HCT116 (cell line): Measurements from ENCODE around the gene ETS1. TPM values are rescaled to one million over a fixed set of nuclear protein-coding genes. Genes with fewer than 3 reads are reported as not detected.

ENCODE experiments used
- ATAC-seq: fragments of 200-7000 bp; cut with Tn5 transposase; 2 replicates; pipeline ENCODE4 v1.9.1; 2020; ENCODE audit warnings: mild to moderate bottlenecking, moderate library complexity
- BruUV-seq: library from RNA; stranded (reverse); fragments of 400-500 nt; replicated peaks from 2 replicates; lab custom pipeline; 2021; lab: Mats Ljungman, UMichigan
- CTCF ChIA-PET: fragments of 300-600 bp; sonication (Branson Sonifier 250); formaldehyde crosslinking; loops from one replicate; lab custom pipeline; 2021; ENCODE audit warnings: antibody characterized with exemption; lab: Charles Lee
- POLR2A ChIA-PET: fragments of 300-600, 350-600 bp; sonication (Branson Sonifier 250); formaldehyde crosslinking; loops from one replicate; lab custom pipeline; 2021; ENCODE audit warnings: antibody characterized with exemption; lab: Charles Lee
- RAD21 ChIA-PET, 2 experiments: fragments of 300-600 bp; sonication (Branson Sonifier 250); formaldehyde crosslinking; loops; one replicate each; lab custom pipeline; 2023; ENCODE audit warnings: low total read pairs in 2 of 2; ENCODE audit not compliant: uncharacterized antibody in 2 of 2, unreplicated experiment in 2 of 2, low non-redundant PET in 1 of 2; lab: Charles Lee
- DNase-seq: peaks from one replicate; pipeline ENCODE4 v3.0.0-alpha.2; 2010; ENCODE audit warnings: low read depth, low spot score
- H2AFZ ChIP-seq: fragments of 200-600 bp; shearing (Covaris generic), sonication (generic); 2 replicates; pipeline ENCODE4 v1.6.1; 2017; ENCODE audit warnings: low read depth, mixed run types, mixed read lengths, antibody characterized with exemption, low read length; ENCODE audit not compliant: poor library complexity, severe bottlenecking
- H3K27ac ChIP-seq: 2 replicates; pipeline ENCODE4 v1.5.1; 2012; ENCODE audit warnings: low read depth, low read length
- H3K27me3 ChIP-seq: fragments of 200-600 bp; sonication (generic); 2 replicates; pipeline ENCODE4 v1.6.1; 2016; ENCODE audit warnings: mixed run types, low read length, mixed read lengths; ENCODE audit not compliant: insufficient read depth
- H3K36me3 ChIP-seq, 2 experiments: fragments of 200-500 bp in 1 of 2; fragments of 200-600 bp in 1 of 2; sonication (Bioruptor generic) in 1 of 2; sonication (generic) in 1 of 2; 2 replicates each; pipeline versions ENCODE4 v1.5.1 to v1.6.1; 2014 to 2016; ENCODE audit warnings: low read length in 2 of 2, inconsistent platforms in 1 of 2, mixed read lengths in 1 of 2, mixed run types in 1 of 2; ENCODE audit not compliant: insufficient read depth in 2 of 2, control insufficient read depth in 1 of 2
- H3K4me1 ChIP-seq, 2 experiments: fragments of 200-600 bp in 1 of 2; sonication (generic) in 1 of 2; 2 replicates each; pipeline versions ENCODE4 v1.5.1 to v1.6.1; 2012 to 2017; ENCODE audit warnings: low read length in 2 of 2, inconsistent platforms in 1 of 2, mild to moderate bottlenecking in 1 of 2, mixed read lengths in 1 of 2, mixed run types in 1 of 2, moderate library complexity in 1 of 2; ENCODE audit not compliant: insufficient read depth in 2 of 2, control insufficient read depth in 1 of 2
- H3K4me2 ChIP-seq: fragments of 200-600 bp; sonication (generic); 2 replicates; pipeline ENCODE4 v1.6.1; 2017; ENCODE audit warnings: mixed run types, low read length, mixed read lengths
- H3K4me3 ChIP-seq, 2 experiments: fragments of 200-600 bp in 1 of 2; sonication (generic) in 1 of 2; replicated peaks in 1 of 2; 2 replicates each; pipeline ENCODE4 v1.5.1; 2011 to 2016; ENCODE audit warnings: low read length in 2 of 2, control low read depth in 1 of 2, low read depth in 1 of 2, mild to moderate bottlenecking in 1 of 2, mixed read lengths in 1 of 2, mixed run types in 1 of 2
- H3K79me2 ChIP-seq: fragments of 200-600 bp; sonication (generic); 2 replicates; pipeline ENCODE4 v1.6.1; 2017; ENCODE audit warnings: mild to moderate bottlenecking, mixed run types, low read length, moderate library complexity, mixed read lengths; ENCODE audit not compliant: insufficient read depth
- H3K9ac ChIP-seq: fragments of 200-600 bp; sonication (generic); 2 replicates; pipeline ENCODE4 v1.6.1; 2016; ENCODE audit warnings: low read length, mixed read lengths
- H3K9me2 ChIP-seq: fragments of 200-600 bp; sonication (generic), shearing (Covaris generic); 2 replicates; pipeline ENCODE4 v1.6.1; 2017; ENCODE audit warnings: mixed run types, mild to moderate bottlenecking, moderate library complexity; ENCODE audit not compliant: insufficient read depth
- H3K9me3 ChIP-seq, 2 experiments: fragments of 200-500 bp in 1 of 2; fragments of 200-600 bp in 1 of 2; sonication (Bioruptor generic) in 1 of 2; sonication (generic) in 1 of 2; 2 replicates each; pipeline ENCODE4 v1.6.1; 2014 to 2017; ENCODE audit warnings: low read length in 2 of 2, mixed read lengths in 2 of 2, inconsistent platforms in 1 of 2, low read depth in 1 of 2, mild to moderate bottlenecking in 1 of 2, mixed run types in 1 of 2, moderate library complexity in 1 of 2; ENCODE audit not compliant: control insufficient read depth in 1 of 2, insufficient read depth in 1 of 2
- H4K20me1 ChIP-seq: fragments of 200-600 bp; sonication (generic), shearing (Covaris generic); 2 replicates; pipeline ENCODE4 v1.6.1; 2017; ENCODE audit warnings: mixed run types, mild to moderate bottlenecking, moderate library complexity; ENCODE audit not compliant: insufficient read depth
- CEBPB ChIP-seq: IDR thresholded peaks from 2 replicates; pipeline ENCODE4 v1.6.1; 2012; ENCODE audit warnings: low read depth
- EZH2phosphoT487 ChIP-seq: fragments of 200-600 bp; IDR thresholded peaks from 2 replicates; pipeline ENCODE4 v1.6.1; 2018; ENCODE audit warnings: antibody characterized with exemption, borderline replicate concordance
- POLR2A ChIP-seq: IDR thresholded peaks from 2 replicates; pipeline ENCODE4 v1.7.0; 2011; ENCODE audit warnings: borderline replicate concordance; ENCODE audit not compliant: insufficient read depth, insufficient read length; ENCODE audit errors: extremely low read depth
- ZNF274 ChIP-seq: fragments of 200-500 bp; sonication (Bioruptor generic); IDR thresholded peaks from 2 replicates; pipeline ENCODE4 v1.6.1; 2014; ENCODE audit warnings: mild to moderate bottlenecking, low read depth, low read length, inconsistent platforms
- intact Hi-C: fragments of 100-400 bp; cut with micrococcal nuclease; formaldehyde crosslinking; loops from 2 replicates; pipeline ENCODE4 v1.10.0; 2022
- total RNA-seq: library from RNA; stranded (reverse); gene quantifications from one replicate; pipeline ENCODE4 v1.2.1, GENCODE V29; 2021; ENCODE audit not compliant: unreplicated experiment
- TF ChIP-seq, protein P1 (sequence below): IDR thresholded peaks from 2 replicates; pipeline ENCODE4 v1.6.1; 2012
- TF ChIP-seq, protein P2 (sequence below): IDR thresholded peaks from 2 replicates; pipeline ENCODE4 v1.6.1; 2012; ENCODE audit warnings: low read depth

The ETS1 gene
- total RNA-seq, 1 experiment from 2014 or later: 9.2 TPM

DNA sequence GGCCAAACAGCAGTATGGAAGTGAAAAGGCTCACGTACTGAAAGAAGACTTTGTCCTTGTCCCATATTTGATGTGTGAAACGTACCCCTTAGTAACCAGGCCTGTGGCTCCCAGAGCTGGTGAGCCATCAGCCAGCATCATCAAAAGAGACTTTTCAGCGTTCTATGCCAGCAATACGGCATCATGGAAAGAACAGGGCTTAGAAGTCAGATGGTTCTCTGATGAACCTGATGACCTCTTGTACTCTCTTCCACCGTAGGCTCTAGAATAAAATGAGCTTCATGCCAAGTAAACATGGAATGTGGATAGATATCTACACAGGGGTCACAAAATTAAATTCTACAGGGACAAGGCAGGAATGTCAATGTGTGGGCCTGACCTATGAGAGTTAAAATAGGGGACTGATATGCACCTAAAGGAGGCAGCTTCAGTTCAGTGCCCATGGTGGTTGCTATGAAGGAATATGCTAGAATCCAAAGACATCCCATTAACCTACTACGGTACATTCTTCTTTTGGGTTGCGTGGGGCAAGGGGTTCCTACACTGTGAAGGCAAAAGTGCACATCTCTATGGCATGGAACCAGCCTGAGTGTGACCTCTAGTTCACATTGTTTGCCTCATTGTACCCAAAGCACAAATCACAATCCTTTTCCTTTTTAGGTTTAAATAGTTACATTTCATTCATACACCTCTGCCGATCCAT, 130.6 kb downstream of the ETS1 start:
- ChIA-PET POLR2A (no interaction called here), RAD21 (no interaction called here), CTCF (no interaction called here)
- DNase-seq (no peak), ATAC-seq (no peak)
- H3K4me1 ChIP-seq: peaks cover 0 to 21% of the 10 kb centered on the region in 2 experiments; a peak in 2 of 4 replicates
- no peaks in the 10 kb centered on the region for H3K27me3 ChIP-seq
- H3K9me3 ChIP-seq: no peaks in the 10 kb centered on the region
- no peaks in the 10 kb centered on the region for H3K9me2 ChIP-seq
- no peak overlapping the region for H3K4me3 ChIP-seq
- H3K79me2 ChIP-seq: no peaks in the 10 kb centered on the region
- BruUV-seq: no TSS peak
- H4K20me1 ChIP-seq: no peaks in the 10 kb centered on the region
- intact Hi-C loops: no loop called here
- no peaks in the 10 kb centered on the region for H3K36me3 ChIP-seq
- TF ChIP-seq, protein P1, sequence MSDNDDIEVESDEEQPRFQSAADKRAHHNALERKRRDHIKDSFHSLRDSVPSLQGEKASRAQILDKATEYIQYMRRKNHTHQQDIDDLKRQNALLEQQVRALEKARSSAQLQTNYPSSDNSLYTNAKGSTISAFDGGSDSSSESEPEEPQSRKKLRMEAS: no peak
- TF ChIP-seq EZH2phosphoT487 (no peak), POLR2A (no peak), CEBPB (no peak), ZNF274 (no peak)
- TF ChIP-seq, protein P2, sequence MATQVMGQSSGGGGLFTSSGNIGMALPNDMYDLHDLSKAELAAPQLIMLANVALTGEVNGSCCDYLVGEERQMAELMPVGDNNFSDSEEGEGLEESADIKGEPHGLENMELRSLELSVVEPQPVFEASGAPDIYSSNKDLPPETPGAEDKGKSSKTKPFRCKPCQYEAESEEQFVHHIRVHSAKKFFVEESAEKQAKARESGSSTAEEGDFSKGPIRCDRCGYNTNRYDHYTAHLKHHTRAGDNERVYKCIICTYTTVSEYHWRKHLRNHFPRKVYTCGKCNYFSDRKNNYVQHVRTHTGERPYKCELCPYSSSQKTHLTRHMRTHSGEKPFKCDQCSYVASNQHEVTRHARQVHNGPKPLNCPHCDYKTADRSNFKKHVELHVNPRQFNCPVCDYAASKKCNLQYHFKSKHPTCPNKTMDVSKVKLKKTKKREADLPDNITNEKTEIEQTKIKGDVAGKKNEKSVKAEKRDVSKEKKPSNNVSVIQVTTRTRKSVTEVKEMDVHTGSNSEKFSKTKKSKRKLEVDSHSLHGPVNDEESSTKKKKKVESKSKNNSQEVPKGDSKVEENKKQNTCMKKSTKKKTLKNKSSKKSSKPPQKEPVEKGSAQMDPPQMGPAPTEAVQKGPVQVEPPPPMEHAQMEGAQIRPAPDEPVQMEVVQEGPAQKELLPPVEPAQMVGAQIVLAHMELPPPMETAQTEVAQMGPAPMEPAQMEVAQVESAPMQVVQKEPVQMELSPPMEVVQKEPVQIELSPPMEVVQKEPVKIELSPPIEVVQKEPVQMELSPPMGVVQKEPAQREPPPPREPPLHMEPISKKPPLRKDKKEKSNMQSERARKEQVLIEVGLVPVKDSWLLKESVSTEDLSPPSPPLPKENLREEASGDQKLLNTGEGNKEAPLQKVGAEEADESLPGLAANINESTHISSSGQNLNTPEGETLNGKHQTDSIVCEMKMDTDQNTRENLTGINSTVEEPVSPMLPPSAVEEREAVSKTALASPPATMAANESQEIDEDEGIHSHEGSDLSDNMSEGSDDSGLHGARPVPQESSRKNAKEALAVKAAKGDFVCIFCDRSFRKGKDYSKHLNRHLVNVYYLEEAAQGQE: no peak
- H3K4me2 ChIP-seq: no peak overlapping the region
- H3K9ac ChIP-seq: no peak overlapping the region
- no peak overlapping the region for H2AFZ ChIP-seq
- H3K27ac ChIP-seq: no peak overlapping the region
